ENCODE measurements around the gene TJP2. TPM values are rescaled to one million over a fixed set of nuclear protein-coding genes. Genes with fewer than 3 reads are reported as not detected.
"Not testable (repeated sequence)": the region's sequence is repeated elsewhere in the genome, so short reads cannot be mapped to it uniquely, and the experiment has no call there.

TJP2 gene
- total and polyA plus RNA-seq, 2 of the 4 experiments (the other 2 are of a cell fraction) = 38.3 to 49.3 TPM

DNA sequence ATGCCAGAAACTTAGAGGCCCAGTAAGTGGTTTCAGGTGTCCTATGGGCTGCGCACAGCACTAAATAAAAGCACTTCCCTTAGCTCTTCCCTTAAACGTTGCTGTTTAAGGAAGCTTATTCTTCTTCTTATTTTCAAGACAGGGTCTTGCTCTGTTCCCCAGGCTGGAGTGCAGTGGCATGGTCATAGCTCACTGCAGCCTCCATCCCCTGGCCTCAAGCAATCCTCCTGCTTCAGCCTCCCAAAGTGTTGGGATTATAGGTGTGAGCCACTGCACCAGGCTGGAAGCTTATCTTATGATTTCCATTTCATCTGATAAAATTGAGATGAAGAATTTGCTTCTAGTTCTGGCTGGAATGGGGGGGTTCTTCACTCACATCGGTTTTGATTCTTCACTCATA lies 15.6 kb upstream of the TJP2 start (continued):
- TF ChIP-seq, protein P1, sequence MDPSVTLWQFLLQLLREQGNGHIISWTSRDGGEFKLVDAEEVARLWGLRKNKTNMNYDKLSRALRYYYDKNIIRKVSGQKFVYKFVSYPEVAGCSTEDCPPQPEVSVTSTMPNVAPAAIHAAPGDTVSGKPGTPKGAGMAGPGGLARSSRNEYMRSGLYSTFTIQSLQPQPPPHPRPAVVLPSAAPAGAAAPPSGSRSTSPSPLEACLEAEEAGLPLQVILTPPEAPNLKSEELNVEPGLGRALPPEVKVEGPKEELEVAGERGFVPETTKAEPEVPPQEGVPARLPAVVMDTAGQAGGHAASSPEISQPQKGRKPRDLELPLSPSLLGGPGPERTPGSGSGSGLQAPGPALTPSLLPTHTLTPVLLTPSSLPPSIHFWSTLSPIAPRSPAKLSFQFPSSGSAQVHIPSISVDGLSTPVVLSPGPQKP (IDR thresholded peaks at IDR 0.05; ENCODE audit: borderline replicate concordance, low read depth, low read length) = no peak
- TF ChIP-seq CEBPB (IDR thresholded peaks at IDR 0.05; ENCODE audit: low read depth, low read length) = no peak

DNA sequence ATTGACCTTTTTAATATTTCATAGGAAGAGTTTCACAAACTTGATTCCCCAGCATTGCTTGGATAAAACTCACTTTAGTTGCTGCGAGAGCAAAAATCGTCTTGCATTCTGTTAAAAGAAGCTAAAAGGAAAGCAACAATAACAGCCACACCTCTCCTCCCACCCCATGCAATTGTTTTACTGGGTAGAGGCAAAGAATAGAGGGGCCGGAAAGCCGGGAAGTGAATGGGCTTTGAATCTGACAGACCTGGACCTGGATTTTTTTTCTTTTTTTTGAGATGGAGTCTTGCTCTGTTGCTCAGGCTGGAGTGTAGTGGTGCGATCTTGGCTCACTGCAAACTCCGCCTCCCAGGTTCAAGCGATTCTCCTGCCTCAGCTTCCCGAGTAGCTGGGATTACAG lies 9.5 kb upstream of the TJP2 start:
- H3K36me3 ChIP-seq (ENCODE audit: control insufficient read depth, insufficient read depth, low read length); H4K8ac ChIP-seq (ENCODE audit: low read depth in 2 of 2, low read length in 2 of 2); H3K9me3 ChIP-seq (ENCODE audit: control insufficient read depth, insufficient read depth, low read length); H3K9ac ChIP-seq (ENCODE audit: low read depth, low read length); H3K4me1 ChIP-seq (ENCODE audit: control insufficient read depth, insufficient read depth, low read length); H2AK9ac ChIP-seq (replicated peaks; ENCODE audit: low read depth, low read length, poor library complexity); H3K27ac ChIP-seq (ENCODE audit: insufficient read depth, low read length); H2AFZ ChIP-seq (replicated peaks; ENCODE audit: low read length, poor library complexity); intact Hi-C loops (cut with micrococcal nuclease); H3K18ac ChIP-seq (ENCODE audit: low read depth, low read length); H2BK120ac ChIP-seq (ENCODE audit: low read depth, low read length); H2BK15ac ChIP-seq (ENCODE audit: low read depth, low read length); H2AK5ac ChIP-seq (ENCODE audit: low read depth, low read length); BruUV-seq (replicated peaks); H3K14ac ChIP-seq (replicated peaks; ENCODE audit: low read depth, low read length); H3K56ac ChIP-seq (ENCODE audit: extremely low read depth, insufficient read depth, low read length); CTCF ChIA-PET; H3K4me2 ChIP-seq (ENCODE audit: low read depth, low read length); H3K9me1 ChIP-seq (ENCODE audit: insufficient read depth, low read length); dilution Hi-C loops (cut with HindIII; ENCODE audit: low sequenced_read_pairs, unreplicated experiment); ATAC-seq (ENCODE audit: low read depth); H4K20me1 ChIP-seq (ENCODE audit: insufficient read depth, low read length); H3K27me3 ChIP-seq (ENCODE audit: control insufficient read depth, insufficient read depth, low read length); H3K4ac ChIP-seq (ENCODE audit: low read depth, low read length); H3K23ac ChIP-seq (ENCODE audit: low read depth, low read length); H4K5ac ChIP-seq (ENCODE audit: low read depth, low read length); H3K4me3 ChIP-seq (ENCODE audit: insufficient read depth, low read depth, low read length); H2BK5ac ChIP-seq (ENCODE audit: low read depth, low read length, poor library complexity, severe bottlenecking); POLR2A ChIA-PET (ENCODE audit: unreplicated experiment); in situ Hi-C loops (cut with MboI; ENCODE audit: low sequenced_read_pairs); H2BK20ac ChIP-seq (ENCODE audit: low read depth, low read length); H4K91ac ChIP-seq (ENCODE audit: insufficient read depth, low read depth, low read length); DNase-seq: not testable (repeated sequence)
- no CpG with 5 or more reads among the region's 8 CpGs for WGBS, 2 experiments (ENCODE audit: extremely low coverage in 2 of 2, insufficient read length in 1 of 2)
- H3K79me1 ChIP-seq (ENCODE audit: low read depth in 1 of 2, low read length in 2 of 2) = peaks cover 0 to 11% of the 10 kb centered on the region in 2 experiments; a peak in 2 of 4 replicates
